ENCODE results near the gene LY6G6F. TPM values are rescaled to one million over a fixed set of nuclear protein-coding genes. Genes with fewer than 3 reads are reported as not detected.

The LY6G6F gene
- total and polyA plus RNA-seq, 2 of the 13 experiments (the other 11 are each of a cell fraction or from before 2014, with no cell fraction given), result not detected

- TF ChIP-seq ARID4A (CRISPR knock-in tag; IDR thresholded peaks at IDR 0.05; ENCODE audit: borderline replicate concordance) (peak; percentile 94), DNMT3B (CRISPR knock-in tag; conservative IDR thresholded peaks at IDR 0.05) (peak; percentile 93), ESRRA (CRISPR knock-in tag; IDR thresholded peaks at IDR 0.05; ENCODE audit: low read depth) (peak; percentile 79), ZNF484 (CRISPR knock-in tag; IDR thresholded peaks at IDR 0.05; ENCODE audit: borderline replicate concordance, low read depth) (peak; percentile 90; the same call in 1 of the 2 replicates), ZNF230 (CRISPR knock-in tag; IDR thresholded peaks at IDR 0.05) (peak; percentile 97), ZNF768 (CRISPR knock-in tag; IDR thresholded peaks at IDR 0.05) (peak; percentile 45; the same call in 1 of the 2 replicates), ZNF383 (CRISPR knock-in tag; IDR thresholded peaks at IDR 0.05; ENCODE audit: borderline replicate concordance) (no peak), ARID2 (CRISPR knock-in tag; IDR thresholded peaks at IDR 0.05; ENCODE audit: borderline replicate concordance) (peak; percentile 99), E2F2 (CRISPR knock-in tag; IDR thresholded peaks at IDR 0.05; ENCODE audit: borderline replicate concordance) (peak; percentile 97), PHB2 (IDR thresholded peaks at IDR 0.05; ENCODE audit: partially characterized antibody) (no peak), SRY (CRISPR knock-in tag; IDR thresholded peaks at IDR 0.05) (peak; percentile 96), ZFP62 (CRISPR knock-in tag; IDR thresholded peaks at IDR 0.05) (no peak), GABPA (IDR thresholded peaks at IDR 0.05; ENCODE audit: low read depth, low read length) (no peak), GABPA (CRISPR knock-in tag; IDR thresholded peaks at IDR 0.05; ENCODE audit: low read depth) (peak; percentile 60), HNRNPLL (IDR thresholded peaks at IDR 0.05; ENCODE audit: low read depth, low read length, poor library complexity, severe bottlenecking) (peak; percentile 67), PREB (CRISPR knock-in tag; IDR thresholded peaks at IDR 0.05) (peak; percentile 94; the same call in 1 of the 2 replicates), NONO (IDR thresholded peaks at IDR 0.05) (no peak), NONO (CRISPR knock-in tag; conservative IDR thresholded peaks at IDR 0.05) (peak; percentile 85), HINFP (CRISPR knock-in tag; IDR thresholded peaks at IDR 0.05; ENCODE audit: low read depth) (peak; percentile 94), PHF20 (CRISPR knock-in tag; IDR thresholded peaks at IDR 0.05) (peak; percentile 39; the same call in 1 of the 2 replicates), JUN (CRISPR knock-in tag; IDR thresholded peaks at IDR 0.05) (peak; percentile 85)
These were observed 33.2 kb downstream of the LY6G6F start, which contains the start of gene MSH5 (continued) for GRCh38 chr6:31739639-31740396.
